Measurements from ENCODE around the gene MDM2.
"Not testable (repeated sequence)": the region's sequence is repeated elsewhere in the genome, so short reads cannot be mapped to it uniquely, and the experiment has no call there.

MDM2 gene

DNA sequence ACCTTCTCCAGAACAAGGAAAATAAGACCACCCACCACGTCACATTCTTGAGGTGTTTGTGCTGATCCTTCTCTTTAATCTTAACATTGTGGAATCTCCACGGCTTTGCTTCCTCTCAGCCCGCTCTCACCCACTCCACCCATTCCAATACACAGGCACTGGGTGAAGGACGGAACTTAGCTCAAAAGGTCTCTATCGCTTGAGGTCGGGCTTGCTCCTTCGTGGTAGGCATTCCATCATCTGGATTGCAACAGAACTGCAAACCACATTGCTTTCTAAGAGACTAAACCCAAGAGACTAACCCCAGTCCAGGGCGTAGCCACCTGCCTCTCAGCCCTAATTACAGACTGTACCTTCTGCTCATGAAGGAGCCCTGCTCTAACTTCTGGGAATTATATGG, 24.0 kb upstream of the MDM2 start:
- intact Hi-C loops (cut with DNase I): no loop called here
- no peak for DNase-seq

- no peak for DNase-seq
- intact Hi-C loops (cut with DNase I): no loop called here
Observed at GRCh38 chr12:68785358-68785757, 22.6 kb upstream of the MDM2 start.

- no peak for DNase-seq
- intact Hi-C loops (cut with DNase I): no loop called here
Observed at GRCh38 chr12:68785823-68786222, 22.2 kb upstream of the MDM2 start.

DNA sequence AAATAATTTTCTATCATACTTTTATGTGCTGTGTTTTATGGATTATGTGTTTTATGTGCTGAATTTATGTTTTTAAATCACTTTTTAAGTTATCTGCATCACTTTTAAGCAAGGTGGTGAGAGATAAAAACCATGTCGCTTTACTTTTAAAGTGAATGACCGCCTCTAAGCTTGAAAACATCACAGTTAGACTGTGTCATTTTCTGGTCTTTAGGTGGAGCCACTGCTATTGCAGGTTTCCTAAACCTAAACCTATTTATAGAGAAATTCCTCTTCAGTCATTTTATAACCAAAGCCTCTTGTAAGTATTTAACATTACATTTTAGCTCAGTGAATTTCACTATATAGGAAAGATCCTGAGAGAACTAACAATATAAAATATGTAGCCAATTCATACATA, 21.0 kb upstream of the MDM2 start:
- intact Hi-C loops (cut with DNase I): no loop called here
- DNase-seq: no peak

GRCh38 chr12:68788554-68789143, 19.3 kb upstream of the MDM2 start:
- intact Hi-C loops (cut with DNase I): no loop called here
- DNase-seq: no peak

DNA sequence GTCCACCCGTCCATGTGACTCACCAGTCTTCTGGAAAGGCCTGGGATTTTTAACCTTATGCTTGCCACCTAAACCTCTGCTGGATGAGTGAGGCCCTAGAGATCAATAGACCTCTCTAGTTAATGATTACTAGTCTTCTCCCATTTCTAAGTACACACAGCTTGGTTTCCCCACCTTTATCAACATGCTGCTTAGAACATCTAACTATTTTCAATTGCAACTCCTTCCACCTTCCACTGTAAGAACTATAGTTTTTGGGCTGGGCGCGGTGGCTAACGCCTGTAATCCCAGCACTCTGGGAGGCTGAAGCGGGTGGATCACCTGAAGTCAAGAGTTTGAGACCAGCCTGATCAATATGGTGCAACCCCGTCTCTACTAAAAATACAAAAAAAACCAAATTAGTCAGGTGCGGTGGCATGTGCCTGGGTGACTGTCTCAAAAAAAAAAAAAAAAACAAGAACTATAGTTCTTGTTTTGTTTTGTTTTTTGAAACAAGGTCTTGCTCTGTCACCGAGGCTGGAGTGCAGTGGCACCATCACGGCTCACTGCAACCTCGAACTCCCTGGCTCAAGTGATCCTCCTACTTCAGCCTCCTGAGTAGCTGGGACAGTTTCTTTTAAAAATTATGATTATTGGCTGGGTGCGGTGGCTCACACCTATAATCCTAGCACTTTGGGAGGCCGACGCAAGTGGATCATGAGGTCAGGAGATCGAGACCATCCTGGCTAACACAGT, 18.7 kb upstream of the MDM2 start:
- intact Hi-C loops (cut with DNase I): no loop called here
- no peak for DNase-seq

- no peak for DNase-seq
- intact Hi-C loops (cut with DNase I): no loop called here
Observed at GRCh38 chr12:68790081-68790951, 17.7 kb upstream of the MDM2 start.

GRCh38 chr12:68790952-68791234, 17.1 kb upstream of the MDM2 start:
- DNase-seq: no peak
- intact Hi-C loops (cut with DNase I): no loop called here

GRCh38 chr12:68791897-68792481, 16.0 kb upstream of the MDM2 start:
- no peak for DNase-seq
- intact Hi-C loops (cut with DNase I): no loop called here

GRCh38 chr12:68792952-68793351, 15.0 kb upstream of the MDM2 start:
- intact Hi-C loops (cut with DNase I): no loop called here
- no peak for DNase-seq

- DNase-seq: no peak
- intact Hi-C loops (cut with DNase I): no loop called here
Observed at GRCh38 chr12:68793436-68793835, 14.5 kb upstream of the MDM2 start.

GRCh38 chr12:68793975-68794652, 13.9 kb upstream of the MDM2 start:
- intact Hi-C loops (cut with DNase I): no loop called here
- no peak for DNase-seq

DNA sequence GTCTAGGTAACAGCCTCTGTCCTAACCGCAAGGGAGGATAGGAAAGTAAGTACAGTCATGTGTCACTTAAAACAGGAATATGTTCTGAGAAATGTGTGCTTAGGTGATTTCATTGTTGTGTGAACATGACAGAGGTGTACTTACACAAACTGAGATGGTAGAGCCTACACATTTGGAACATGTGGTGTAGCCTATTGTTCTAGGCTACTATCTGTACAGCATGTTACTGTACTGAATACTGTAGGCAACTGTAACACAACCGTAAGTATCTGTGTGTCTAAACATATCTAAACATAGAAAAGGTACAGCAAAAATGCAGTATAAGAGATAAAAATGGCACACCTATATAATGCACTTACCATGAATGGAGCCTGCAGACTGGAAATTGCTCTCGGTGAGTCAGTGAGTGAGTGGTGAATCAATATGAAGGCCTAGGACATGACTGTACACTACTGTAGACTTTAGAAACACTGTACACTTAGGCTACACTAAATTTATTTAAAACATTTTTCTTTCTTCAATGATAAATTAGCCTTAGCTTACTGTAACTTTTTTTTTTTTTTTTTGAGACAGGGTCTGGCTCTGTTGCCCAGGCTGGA, 13.2 kb upstream of the MDM2 start:
- DNase-seq: no peak

DNA sequence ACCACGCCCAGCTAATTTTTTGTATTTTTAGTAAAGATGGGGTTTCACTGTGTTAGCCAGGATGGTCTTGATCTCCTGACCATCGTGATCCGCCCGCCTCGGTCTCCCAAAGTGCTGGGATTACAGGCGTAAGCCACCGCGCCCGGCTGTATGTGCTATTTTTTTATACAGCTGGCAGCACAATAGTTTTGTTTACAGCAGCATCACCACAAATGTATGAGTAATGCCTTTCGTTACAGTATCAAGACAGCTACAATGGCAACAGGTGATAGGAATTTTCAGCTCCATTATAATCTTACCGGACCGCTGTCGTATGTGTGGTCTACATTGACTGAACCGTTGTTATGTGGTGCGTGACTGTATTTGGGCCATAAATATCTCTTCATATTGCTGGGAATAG, 11.6 kb upstream of the MDM2 start:
- intact Hi-C loops (cut with DNase I): no loop called here
- no peak for DNase-seq

More for the DNA sequence above, 13.2 kb upstream of the MDM2 start:
- intact Hi-C loops (cut with DNase I): no loop called here

GRCh38 chr12:68798882-68799234, 9.1 kb upstream of the MDM2 start:
- intact Hi-C loops (cut with DNase I): no loop called here
- DNase-seq: no peak

DNA sequence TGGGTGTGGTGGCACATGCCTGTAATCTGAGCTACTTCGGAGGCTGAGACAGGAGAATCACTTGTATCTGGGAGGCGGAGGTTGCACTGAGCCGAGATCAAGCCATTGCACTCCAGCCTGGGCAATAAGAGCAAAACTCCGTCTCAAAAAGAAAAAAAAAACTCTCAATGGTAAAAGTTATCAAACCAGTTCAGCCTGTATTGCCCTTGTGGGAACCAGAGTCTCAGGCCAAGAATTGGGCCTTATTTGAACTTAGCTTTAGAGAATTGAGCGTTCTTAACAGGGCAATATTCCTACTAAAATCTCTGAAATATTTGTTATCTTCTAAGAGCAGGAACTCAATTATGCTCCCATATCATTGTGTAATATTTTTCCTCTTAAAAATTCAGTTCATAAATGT, 7.7 kb upstream of the MDM2 start:
- intact Hi-C loops (cut with DNase I): no loop called here
- DNase-seq: no peak

- intact Hi-C loops (cut with DNase I); DNase-seq: not testable (repeated sequence)
Observed at GRCh38 chr12:68801124-68801523, 6.9 kb upstream of the MDM2 start.

GRCh38 chr12:68802372-68802745, 5.6 kb upstream of the MDM2 start:
- intact Hi-C loops (cut with DNase I); DNase-seq: not testable (repeated sequence)

- DNase-seq; intact Hi-C loops (cut with DNase I): not testable (repeated sequence)
Observed at GRCh38 chr12:68802911-68803651, 4.9 kb upstream of the MDM2 start.

All from head of caudate nucleus (tissue), 42 donors.